Tibial artery (tissue), 4 donors: ENCODE results near the gene PLAGL2.

ENCODE experiments used
- DNase-seq, 2 donors: peaks; one replicate each; pipeline ENCODE4 v3.0.0-alpha.2; 2019
- H3K27ac ChIP-seq, 2 donors: fragments of 200-600 bp; sonication (generic) in 1 of 2; 1 replicate in 1 of 2; 2 replicates in 1 of 2; pipeline ENCODE4 v1.5.1; 2018 to 2019; ENCODE audit warnings: mild to moderate bottlenecking in 1 of 2
- H3K27me3 ChIP-seq, 2 donors: fragments of 200-600 bp; sonication (generic) in 1 of 2; one replicate each; pipeline versions ENCODE4 v1.5.1 to v1.6.0; 2016 to 2019
- H3K36me3 ChIP-seq, 3 donors: fragments of 200-600 bp; sonication (generic) in 2 of 3; one replicate each; pipeline ENCODE4 v1.5.1; 2016 to 2019; ENCODE audit warnings: mild to moderate bottlenecking in 2 of 3
- H3K4me1 ChIP-seq, 4 donors: fragments of 200-600 bp; sonication (generic) in 2 of 4; 1 replicate in 3 of 4; 2 replicates in 1 of 4; pipeline ENCODE4 v1.5.1; 2016 to 2019
- H3K4me3 ChIP-seq, 2 donors: fragments of 200-600 bp; sonication (generic) in 1 of 2; 1 replicate in 1 of 2; 2 replicates in 1 of 2; pipeline ENCODE4 v1.5.1; 2018 to 2019; ENCODE audit warnings: mild to moderate bottlenecking in 2 of 2
- H3K9me3 ChIP-seq, 3 donors: fragments of 200-600 bp; sonication (generic) in 1 of 3; one replicate each; pipeline ENCODE4 v1.5.1; 2016 to 2019
- CTCF ChIP-seq, 2 experiments: fragments of 200-600 bp in 1 of 2; fragments of 450-650 bp in 1 of 2; IDR thresholded peaks; one replicate each; pipeline ENCODE4 v1.5.1; 2017 to 2019; ENCODE audit warnings: antibody characterized with exemption in 2 of 2, mild to moderate bottlenecking in 1 of 2, moderate library complexity in 1 of 2
- intact Hi-C: fragments of 100-400 bp; cut with DNase I; formaldehyde crosslinking; loops from one replicate; pipeline ENCODE4 v1.15.0; 2023; ENCODE audit warnings: low total_unique reads

Gene PLAGL2

GRCh38 chr20:32159766-32160221, 47.7 kb downstream of the PLAGL2 start:
- intact Hi-C loops = no loop called here
- H3K27me3 ChIP-seq = no peaks in the 10 kb centered on the region
- H3K9me3 ChIP-seq = no peaks in the 10 kb centered on the region
- H3K27ac ChIP-seq = no peak overlapping the region
- DNase-seq = peak in 1 of 2 donors; percentile 24
- peaks cover 0 to 6% (median 1%) of the 10 kb centered on the region in 4 donors for H3K4me1 ChIP-seq
- no peak overlapping the region for H3K4me3 ChIP-seq
- no peak for TF ChIP-seq CTCF (IDR thresholded peaks at IDR 0.05)
- H3K36me3 ChIP-seq = peaks cover 45 to 88% (median 77%) of the 10 kb centered on the region in 3 donors

- peaks cover 44 to 88% (median 72%) of the 10 kb centered on the region in 3 donors for H3K36me3 ChIP-seq
- DNase-seq = peak in 1 of 2 donors; percentile 53
- peaks cover 0 to 7% (median 2%) of the 10 kb centered on the region in 4 donors for H3K4me1 ChIP-seq
- TF ChIP-seq CTCF (IDR thresholded peaks at IDR 0.05) = no peak
- H3K4me3 ChIP-seq = no peak overlapping the region
- no peaks in the 10 kb centered on the region for H3K27me3 ChIP-seq
- H3K9me3 ChIP-seq = no peaks in the 10 kb centered on the region
- intact Hi-C loops = no loop called here
- no peak overlapping the region for H3K27ac ChIP-seq
Measured at GRCh38 chr20:32158943-32159660, 48.4 kb downstream of the PLAGL2 start.

- H3K27ac ChIP-seq = no peak overlapping the region
- peaks cover 47 to 88% (median 72%) of the 10 kb centered on the region in 3 donors for H3K36me3 ChIP-seq
- H3K4me1 ChIP-seq = peaks cover 0 to 7% (median 2%) of the 10 kb centered on the region in 4 donors
- H3K9me3 ChIP-seq = no peaks in the 10 kb centered on the region
- H3K27me3 ChIP-seq = no peaks in the 10 kb centered on the region
- no peak for TF ChIP-seq CTCF (IDR thresholded peaks at IDR 0.05)
- no peak overlapping the region for H3K4me3 ChIP-seq
- intact Hi-C loops = no loop called here
- DNase-seq = peak in 1 of 2 donors; percentile 37
Measured at GRCh38 chr20:32158351-32158750, 49.2 kb downstream of the PLAGL2 start.

GRCh38 chr20:32157611-32158010, 49.9 kb downstream of the PLAGL2 start:
- no peak for TF ChIP-seq CTCF (IDR thresholded peaks at IDR 0.05)
- no peak overlapping the region for H3K4me3 ChIP-seq
- peaks cover 44 to 88% (median 73%) of the 10 kb centered on the region in 3 donors for H3K36me3 ChIP-seq
- peaks cover 0 to 7% (median 2%) of the 10 kb centered on the region in 4 donors for H3K4me1 ChIP-seq
- H3K27me3 ChIP-seq = no peaks in the 10 kb centered on the region
- no peaks in the 10 kb centered on the region for H3K9me3 ChIP-seq
- peak; percentile 3 to 43 for DNase-seq
- intact Hi-C loops = no loop called here
- H3K27ac ChIP-seq = no peak overlapping the region

- DNase-seq = peak; percentile 91
- peak in 1 of 2 experiments; percentile 10 for TF ChIP-seq CTCF (IDR thresholded peaks at IDR 0.05)
- intact Hi-C loops = no loop called here
- peaks cover 38 to 91% (median 71%) of the 10 kb centered on the region in 3 donors for H3K36me3 ChIP-seq
- peaks cover 0 to 7% (median 2%) of the 10 kb centered on the region in 4 donors for H3K4me1 ChIP-seq
- H3K9me3 ChIP-seq = no peaks in the 10 kb centered on the region
- no peak overlapping the region for H3K27ac ChIP-seq
- H3K4me3 ChIP-seq = no peak overlapping the region
- H3K27me3 ChIP-seq = no peaks in the 10 kb centered on the region
Measured at GRCh38 chr20:32155017-32155981, 52.2 kb downstream of the PLAGL2 start.
